A549 (cell line): Measurements from ENCODE around the gene ATP1A2.

Experiments used
- BHLHE40 ChIP-seq: IDR thresholded peaks from 2 replicates; pipeline ENCODE4 v1.6.1; 2012; ENCODE audit warnings: low read depth, low read length, inconsistent platforms
- CTCF ChIP-seq: fragments of >200 bp; sonication (Bioruptor Twin); formaldehyde crosslinking; IDR thresholded peaks from 3 replicates; pipeline ENCODE4 v1.5.1; 2016
- FOSL2 ChIP-seq, 2 experiments: fragments of 450-650 bp in 1 of 2; fragments of >200 bp in 1 of 2; sonication (Bioruptor Twin) in 1 of 2; formaldehyde crosslinking; IDR thresholded peaks; 2 replicates each; pipeline versions ENCODE4 v1.5.0 to v1.6.1; 2016 to 2020; ENCODE audit warnings: mild to moderate bottlenecking in 1 of 2, moderate library complexity in 1 of 2
- HEYL ChIP-seq: fragments of 250-450 bp; sonication (Bioruptor Pico); IDR thresholded peaks from 2 replicates; pipeline ENCODE4 v1.8.0; 2021; ENCODE audit warnings: mild to moderate bottlenecking, moderate library complexity
- POLR2A ChIP-seq: IDR thresholded peaks from 2 replicates; pipeline ENCODE4 v1.6.1; 2012; ENCODE audit warnings: mild to moderate bottlenecking, low read length
- RFX5 ChIP-seq: fragments of 450-650 bp; IDR thresholded peaks from 2 replicates; pipeline ENCODE4 v1.7.1; 2014; ENCODE audit warnings: antibody characterized with exemption, mild to moderate bottlenecking, moderate library complexity
- USF2 ChIP-seq: fragments of 450-650 bp; IDR thresholded peaks from 2 replicates; pipeline ENCODE4 v1.6.1; 2014; ENCODE audit warnings: antibody characterized with exemption

GRCh38 chr1:160115545-160116282 is at the start of gene ATP1A2:
- TF ChIP-seq CTCF, result no peak
- TF ChIP-seq BHLHE40, result no peak
- TF ChIP-seq RFX5, result no peak
- TF ChIP-seq POLR2A, result no peak
- TF ChIP-seq HEYL (CRISPR knock-in tag), result no peak
- no peak for TF ChIP-seq FOSL2 (IDR thresholded peaks at IDR 0.05)
- TF ChIP-seq FOSL2 (CRISPR knock-in tag; IDR thresholded peaks at IDR 0.05), result no peak
- TF ChIP-seq USF2, result no peak
